ENCODE data around the gene USP17L25.
"Not testable (repeated sequence)": the region's sequence is repeated elsewhere in the genome, so short reads cannot be mapped to it uniquely, and the experiment has no call there.

Gene USP17L25

GRCh38 chr4:9329611-9330010, at the start of gene USP17L25:
USP17L25 (plus strand) TSS chr4:9329911; CDS start chr4:9329911, 0 bp downstream.
- DNase-seq (ENCODE audit: insufficient read length, low spot score); FAIRE-seq: not testable (repeated sequence)

DNA sequence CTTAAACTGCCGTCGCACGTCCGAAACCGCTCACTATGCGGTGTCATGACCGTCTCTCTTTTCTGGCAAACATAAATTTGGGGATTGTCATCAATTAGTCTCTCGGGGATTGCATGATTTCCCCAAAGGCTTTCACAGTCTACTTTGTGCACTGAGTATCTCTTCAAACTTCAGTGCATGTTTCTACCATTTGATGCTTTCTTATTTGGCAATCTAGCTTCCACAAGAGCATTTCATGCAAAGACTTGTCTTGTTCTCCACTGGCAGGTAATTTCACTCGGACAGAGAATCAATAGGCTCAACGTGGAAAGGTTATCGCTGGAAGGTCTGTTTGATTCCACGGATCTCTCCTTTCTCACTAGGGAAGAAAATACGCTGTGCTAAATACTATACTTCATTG, 5.5 kb upstream of the USP17L25 start:
- DNase-seq (ENCODE audit: insufficient read length, low spot score); FAIRE-seq: not testable (repeated sequence)

GRCh38 chr4:9324865-9325264, 4.8 kb upstream of the USP17L25 start, which contains the start of gene USP17L24:
USP17L24 (plus strand) TSS chr4:9325165; CDS start chr4:9325165, 0 bp downstream.
- not testable (repeated sequence) for DNase-seq (ENCODE audit: insufficient read length, low spot score); FAIRE-seq

GRCh38 chr4:9334358-9334757, 4.6 kb downstream of the USP17L25 start, which contains the start of gene USP17L26:
USP17L26 (plus strand) TSS chr4:9334658; CDS start chr4:9334658, 0 bp downstream.
- DNase-seq (ENCODE audit: insufficient read length, low spot score); FAIRE-seq: not testable (repeated sequence)

GRCh38 chr4:9339103-9339502, 9.4 kb downstream of the USP17L25 start, which contains the start of gene USP17L5:
USP17L5 (plus strand) TSS chr4:9339403; CDS start chr4:9339403, 0 bp downstream.
- not testable (repeated sequence) for FAIRE-seq; DNase-seq (ENCODE audit: insufficient read length, low spot score)

DNA sequence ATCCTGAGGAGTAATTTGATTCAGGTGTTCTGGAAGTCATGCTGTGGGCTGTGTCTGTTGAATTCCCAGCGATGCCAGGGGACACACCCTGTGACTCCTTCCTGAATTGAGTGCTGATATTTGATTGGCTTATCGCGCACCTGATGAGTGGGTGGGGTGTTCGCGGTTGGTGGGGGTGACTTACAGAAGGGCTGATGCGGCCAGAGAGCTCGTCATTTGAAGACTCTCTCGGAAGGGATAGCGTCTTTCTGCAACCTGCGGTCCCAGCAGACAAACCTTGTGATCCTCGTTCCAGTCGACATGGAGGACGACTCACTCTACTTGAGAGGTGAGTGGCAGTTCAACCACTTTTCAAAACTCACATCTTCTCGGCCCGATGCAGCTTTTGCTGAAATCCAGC, 14.1 kb downstream of the USP17L25 start, which contains the start of gene USP17L27:
USP17L27 (plus strand) TSS at position 301 of the 400 bp plus-strand sequence; CDS start at position 301, 0 bp downstream.
- FAIRE-seq; DNase-seq (ENCODE audit: insufficient read length, low spot score): not testable (repeated sequence)

- FAIRE-seq; DNase-seq (ENCODE audit: insufficient read length, low spot score): not testable (repeated sequence)
Observed at GRCh38 chr4:9348593-9348992, 18.9 kb downstream of the USP17L25 start, which contains the start of gene USP17L28. USP17L28 (plus strand) TSS chr4:9348893; CDS start chr4:9348893, 0 bp downstream.

GRCh38 chr4:9350866-9351265, 21.2 kb downstream of the USP17L25 start:
- not testable (repeated sequence) for FAIRE-seq; DNase-seq (ENCODE audit: insufficient read length, low spot score)

DNA sequence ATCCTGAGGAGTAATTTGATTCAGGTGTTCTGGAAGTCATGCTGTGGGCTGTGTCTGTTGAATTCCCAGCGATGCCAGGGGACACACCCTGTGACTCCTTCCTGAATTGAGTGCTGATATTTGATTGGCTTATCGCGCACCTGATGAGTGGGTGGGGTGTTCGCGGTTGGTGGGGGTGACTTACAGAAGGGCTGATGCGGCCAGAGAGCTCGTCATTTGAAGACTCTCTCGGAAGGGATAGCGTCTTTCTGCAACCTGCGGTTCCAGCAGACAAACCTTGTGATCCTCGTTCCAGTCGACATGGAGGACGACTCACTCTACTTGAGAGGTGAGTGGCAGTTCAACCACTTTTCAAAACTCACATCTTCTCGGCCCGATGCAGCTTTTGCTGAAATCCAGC, 23.6 kb downstream of the USP17L25 start, which contains the start of gene USP17L29:
USP17L29 (plus strand) TSS at position 301 of the 400 bp plus-strand sequence; CDS start at position 301, 0 bp downstream.
- FAIRE-seq: not testable (repeated sequence)

DNA sequence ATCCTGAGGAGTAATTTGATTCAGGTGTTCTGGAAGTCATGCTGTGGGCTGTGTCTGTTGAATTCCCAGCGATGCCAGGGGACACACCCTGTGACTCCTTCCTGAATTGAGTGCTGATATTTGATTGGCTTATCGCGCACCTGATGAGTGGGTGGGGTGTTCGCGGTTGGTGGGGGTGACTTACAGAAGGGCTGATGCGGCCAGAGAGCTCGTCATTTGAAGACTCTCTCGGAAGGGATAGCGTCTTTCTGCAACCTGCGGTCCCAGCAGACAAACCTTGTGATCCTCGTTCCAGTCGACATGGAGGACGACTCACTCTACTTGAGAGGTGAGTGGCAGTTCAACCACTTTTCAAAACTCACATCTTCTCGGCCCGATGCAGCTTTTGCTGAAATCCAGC, 33.1 kb downstream of the USP17L25 start, which contains the start of gene USP17L30:
USP17L30 (plus strand) TSS at position 301 of the 400 bp plus-strand sequence; CDS start at position 301, 0 bp downstream.
- FAIRE-seq; DNase-seq (ENCODE audit: insufficient read length, low spot score): not testable (repeated sequence)

More for the DNA sequence above, 23.6 kb downstream of the USP17L25 start, which contains the start of gene USP17L29:
- not testable (repeated sequence) for DNase-seq (ENCODE audit: insufficient read length, low spot score)

DNA sequence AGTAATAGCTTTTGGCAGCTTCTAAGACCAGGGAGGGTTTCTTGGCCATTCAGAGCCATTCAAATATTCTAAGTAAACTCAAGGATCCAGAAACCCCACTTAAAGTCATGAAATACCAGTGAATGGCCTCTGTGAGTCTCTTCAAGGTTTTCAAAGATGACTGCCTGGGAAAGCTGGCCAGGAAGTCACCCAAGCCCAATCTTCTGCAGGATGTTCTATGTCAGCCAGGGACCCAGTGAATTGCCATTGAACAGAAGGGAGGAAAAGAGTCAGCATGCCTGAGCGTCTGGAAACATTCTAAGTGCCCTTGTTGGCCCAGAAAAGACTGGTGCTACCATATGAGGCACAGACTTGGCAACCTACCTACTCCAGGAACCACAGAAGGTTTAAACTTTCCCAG, 50.2 kb downstream of the USP17L25 start:
- not testable (repeated sequence) for DNase-seq (ENCODE audit: insufficient read length, low spot score); FAIRE-seq
